GM21619 (cell line): Measurements from ENCODE around the gene EVC2.
"Not testable (repeated sequence)": the region's sequence is repeated elsewhere in the genome, so short reads cannot be mapped to it uniquely, and the experiment has no call there.

ENCODE experiments used
- ATAC-seq: cut with Tn5 transposase; IDR thresholded peaks from one replicate; pipeline ENCODE4 v1.9.1; 2021; ENCODE audit not compliant: unreplicated experiment

EVC2 gene

GRCh38 chr4:5632066-5632440 is 76.3 kb downstream of the EVC2 start:
- ATAC-seq: no peak

- ATAC-seq: no peak
Measured at GRCh38 chr4:5631352-5632065, 76.8 kb downstream of the EVC2 start.

- no peak for ATAC-seq
Measured at GRCh38 chr4:5630762-5631161, 77.6 kb downstream of the EVC2 start.

- no peak for ATAC-seq
Measured at GRCh38 chr4:5629542-5629941, 78.8 kb downstream of the EVC2 start.

- ATAC-seq: no peak
Measured at GRCh38 chr4:5626913-5627312, 81.4 kb downstream of the EVC2 start.

- no peak for ATAC-seq
Measured at GRCh38 chr4:5622596-5622995, 85.8 kb downstream of the EVC2 start.

- ATAC-seq: no peak
Measured at GRCh38 chr4:5619913-5620625, 88.3 kb downstream of the EVC2 start.

GRCh38 chr4:5618051-5618960 is 90.1 kb downstream of the EVC2 start:
- no peak for ATAC-seq

GRCh38 chr4:5616331-5616950 is 91.9 kb downstream of the EVC2 start:
- no peak for ATAC-seq

GRCh38 chr4:5615496-5616075 is 92.8 kb downstream of the EVC2 start:
- no peak for ATAC-seq

- ATAC-seq: no peak
Measured at GRCh38 chr4:5611750-5612149, 96.6 kb downstream of the EVC2 start.

GRCh38 chr4:5609306-5610007 is 98.9 kb downstream of the EVC2 start:
- no peak for ATAC-seq

GRCh38 chr4:5593828-5594227 is 114.5 kb downstream of the EVC2 start:
- not testable (repeated sequence) for ATAC-seq

- no peak for ATAC-seq
Measured at GRCh38 chr4:5592272-5592671, 116.1 kb downstream of the EVC2 start.

GRCh38 chr4:5589495-5589894 is 118.9 kb downstream of the EVC2 start:
- ATAC-seq: no peak

- ATAC-seq: no peak
Measured at GRCh38 chr4:5588046-5588445, 120.3 kb downstream of the EVC2 start.

GRCh38 chr4:5575941-5576340 is 132.4 kb downstream of the EVC2 start:
- ATAC-seq: no peak

GRCh38 chr4:5574386-5574785 is 134.0 kb downstream of the EVC2 start:
- no peak for ATAC-seq

GRCh38 chr4:5573965-5574364 is 134.4 kb downstream of the EVC2 start:
- no peak for ATAC-seq

- ATAC-seq: no peak
Measured at GRCh38 chr4:5572751-5573150, 135.6 kb downstream of the EVC2 start.
